Measurements from ENCODE around the gene RALGAPA1. TPM values are rescaled to one million over a fixed set of nuclear protein-coding genes. Genes with fewer than 3 reads are reported as not detected.

RALGAPA1 gene
- total and polyA plus RNA-seq, 2 of the 13 experiments (the other 11 are each of a cell fraction or from before 2014, with no cell fraction given): 65.0 to 89.2 TPM

GRCh38 chr14:35814371-35815005 is 5.4 kb upstream of the RALGAPA1 start (continued):
- no peak for TF ChIP-seq BATF2 (CRISPR knock-in tag; IDR thresholded peaks at IDR 0.05)
- TF ChIP-seq ZNF777 (CRISPR knock-in tag; IDR thresholded peaks at IDR 0.05): no peak
- TF ChIP-seq SP1 (IDR thresholded peaks at IDR 0.05): no peak
- no peak for TF ChIP-seq SP1 (CRISPR knock-in tag; IDR thresholded peaks at IDR 0.05)
- 0 out of 2 replicates have a peak, but pooled peaks have one; percentile 64 for TF ChIP-seq TSC22D2 (CRISPR knock-in tag; IDR thresholded peaks at IDR 0.05; ENCODE audit: borderline replicate concordance)
- no peak for TF ChIP-seq KLF11 (CRISPR knock-in tag; IDR thresholded peaks at IDR 0.05)
- TF ChIP-seq SIX4 (CRISPR knock-in tag; IDR thresholded peaks at IDR 0.05): 0 out of 2 replicates have a peak, but pooled peaks have one; percentile 16
- TF ChIP-seq, protein P1, sequence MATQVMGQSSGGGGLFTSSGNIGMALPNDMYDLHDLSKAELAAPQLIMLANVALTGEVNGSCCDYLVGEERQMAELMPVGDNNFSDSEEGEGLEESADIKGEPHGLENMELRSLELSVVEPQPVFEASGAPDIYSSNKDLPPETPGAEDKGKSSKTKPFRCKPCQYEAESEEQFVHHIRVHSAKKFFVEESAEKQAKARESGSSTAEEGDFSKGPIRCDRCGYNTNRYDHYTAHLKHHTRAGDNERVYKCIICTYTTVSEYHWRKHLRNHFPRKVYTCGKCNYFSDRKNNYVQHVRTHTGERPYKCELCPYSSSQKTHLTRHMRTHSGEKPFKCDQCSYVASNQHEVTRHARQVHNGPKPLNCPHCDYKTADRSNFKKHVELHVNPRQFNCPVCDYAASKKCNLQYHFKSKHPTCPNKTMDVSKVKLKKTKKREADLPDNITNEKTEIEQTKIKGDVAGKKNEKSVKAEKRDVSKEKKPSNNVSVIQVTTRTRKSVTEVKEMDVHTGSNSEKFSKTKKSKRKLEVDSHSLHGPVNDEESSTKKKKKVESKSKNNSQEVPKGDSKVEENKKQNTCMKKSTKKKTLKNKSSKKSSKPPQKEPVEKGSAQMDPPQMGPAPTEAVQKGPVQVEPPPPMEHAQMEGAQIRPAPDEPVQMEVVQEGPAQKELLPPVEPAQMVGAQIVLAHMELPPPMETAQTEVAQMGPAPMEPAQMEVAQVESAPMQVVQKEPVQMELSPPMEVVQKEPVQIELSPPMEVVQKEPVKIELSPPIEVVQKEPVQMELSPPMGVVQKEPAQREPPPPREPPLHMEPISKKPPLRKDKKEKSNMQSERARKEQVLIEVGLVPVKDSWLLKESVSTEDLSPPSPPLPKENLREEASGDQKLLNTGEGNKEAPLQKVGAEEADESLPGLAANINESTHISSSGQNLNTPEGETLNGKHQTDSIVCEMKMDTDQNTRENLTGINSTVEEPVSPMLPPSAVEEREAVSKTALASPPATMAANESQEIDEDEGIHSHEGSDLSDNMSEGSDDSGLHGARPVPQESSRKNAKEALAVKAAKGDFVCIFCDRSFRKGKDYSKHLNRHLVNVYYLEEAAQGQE (IDR thresholded peaks at IDR 0.05; ENCODE audit: borderline replicate concordance in 1 of 2, low read depth in 1 of 2, low read length in 2 of 2): no peak
- no peak for TF ChIP-seq ONECUT2 (CRISPR knock-in tag; IDR thresholded peaks at IDR 0.05)
- peak; percentile 39; the same call in 1 of the 2 replicates for TF ChIP-seq ZMYM4 (CRISPR knock-in tag; IDR thresholded peaks at IDR 0.05)
- no peak for TF ChIP-seq ZNF382 (CRISPR knock-in tag; IDR thresholded peaks at IDR 0.05; ENCODE audit: borderline replicate concordance)
- no peak for TF ChIP-seq SAFB2 (CRISPR knock-in tag; IDR thresholded peaks at IDR 0.05; ENCODE audit: borderline replicate concordance, low read depth)
- no peak for TF ChIP-seq HNF4G (IDR thresholded peaks at IDR 0.05; ENCODE audit: borderline replicate concordance, low read depth, low read length)
- TF ChIP-seq HNF4G (CRISPR knock-in tag; IDR thresholded peaks at IDR 0.05; ENCODE audit: borderline replicate concordance, low read depth): no peak
- no peak for TF ChIP-seq HMGA1 (CRISPR knock-in tag; conservative IDR thresholded peaks at IDR 0.05)
- TF ChIP-seq ZNF546 (CRISPR knock-in tag; conservative IDR thresholded peaks at IDR 0.05): no peak
- TF ChIP-seq NFIB (CRISPR knock-in tag; IDR thresholded peaks at IDR 0.05; ENCODE audit: borderline replicate concordance): no peak
- TF ChIP-seq HNRNPK (IDR thresholded peaks at IDR 0.05; ENCODE audit: low read depth, low read length, poor library complexity, severe bottlenecking): no peak
- TF ChIP-seq CBFB (CRISPR knock-in tag; IDR thresholded peaks at IDR 0.05): no peak
- TF ChIP-seq ZNF614 (CRISPR knock-in tag; IDR thresholded peaks at IDR 0.05; ENCODE audit: borderline replicate concordance): peak; percentile 42; the same call in 1 of the 2 replicates
- TF ChIP-seq, protein P2, sequence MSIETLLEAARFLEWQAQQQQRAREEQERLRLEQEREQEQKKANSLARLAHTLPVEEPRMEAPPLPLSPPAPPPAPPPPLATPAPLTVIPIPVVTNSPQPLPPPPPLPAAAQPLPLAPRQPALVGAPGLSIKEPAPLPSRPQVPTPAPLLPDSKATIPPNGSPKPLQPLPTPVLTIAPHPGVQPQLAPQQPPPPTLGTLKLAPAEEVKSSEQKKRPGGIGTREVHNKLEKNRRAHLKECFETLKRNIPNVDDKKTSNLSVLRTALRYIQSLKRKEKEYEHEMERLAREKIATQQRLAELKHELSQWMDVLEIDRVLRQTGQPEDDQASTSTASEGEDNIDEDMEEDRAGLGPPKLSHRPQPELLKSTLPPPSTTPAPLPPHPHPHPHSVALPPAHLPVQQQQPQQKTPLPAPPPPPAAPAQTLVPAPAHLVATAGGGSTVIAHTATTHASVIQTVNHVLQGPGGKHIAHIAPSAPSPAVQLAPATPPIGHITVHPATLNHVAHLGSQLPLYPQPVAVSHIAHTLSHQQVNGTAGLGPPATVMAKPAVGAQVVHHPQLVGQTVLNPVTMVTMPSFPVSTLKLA (IDR thresholded peaks at IDR 0.05): no peak
- no peak for TF ChIP-seq SRF (IDR thresholded peaks at IDR 0.05; ENCODE audit: low read depth, low read length)
- 0 out of 2 replicates have a peak, but pooled peaks have one; percentile 16 for TF ChIP-seq ZNF792 (CRISPR knock-in tag; IDR thresholded peaks at IDR 0.05)
- TF ChIP-seq KDM1A (CRISPR knock-in tag; IDR thresholded peaks at IDR 0.05): no peak
- no peak for TF ChIP-seq TBX3 (IDR thresholded peaks at IDR 0.05; ENCODE audit: borderline replicate concordance)
- TF ChIP-seq ASH2L (IDR thresholded peaks at IDR 0.05; ENCODE audit: insufficient read length, low read depth, low read length): peak; percentile 45
- no peak for TF ChIP-seq AGO1 (IDR thresholded peaks at IDR 0.05; ENCODE audit: low read depth, low read length, poor library complexity, severe bottlenecking)
